ENCODE measurements around the gene DOK6.
A peak's percentile ranks its signal among the peaks of the same experiment; 100 is the strongest.
"Not testable (repeated sequence)": the region's sequence is repeated elsewhere in the genome, so short reads cannot be mapped to it uniquely, and the experiment has no call there.

Gene DOK6

GRCh38 chr18:69878213-69878933, 477.7 kb downstream of the DOK6 start:
- no peak for DNase-seq

GRCh38 chr18:69879051-69879450, 478.4 kb downstream of the DOK6 start:
- DNase-seq, result not testable (repeated sequence)

GRCh38 chr18:69880083-69880482, 479.4 kb downstream of the DOK6 start:
- no peak for DNase-seq

GRCh38 chr18:69882965-69883668, 482.4 kb downstream of the DOK6 start:
- no peak for DNase-seq

GRCh38 chr18:69883781-69884180, 483.1 kb downstream of the DOK6 start:
- no peak for DNase-seq

- DNase-seq, result no peak
Measured at GRCh38 chr18:69885355-69885754, 484.7 kb downstream of the DOK6 start.

GRCh38 chr18:69885841-69886531, 485.3 kb downstream of the DOK6 start:
- DNase-seq, result no peak

GRCh38 chr18:69887256-69887655, 486.6 kb downstream of the DOK6 start:
- DNase-seq, result no peak

GRCh38 chr18:69889009-69889408, 488.3 kb downstream of the DOK6 start:
- DNase-seq, result no peak

- DNase-seq, result no peak
Measured at GRCh38 chr18:69890558-69890957, 489.9 kb downstream of the DOK6 start.

GRCh38 chr18:69894467-69894866, 493.8 kb downstream of the DOK6 start:
- DNase-seq, result no peak

- DNase-seq, result peak; percentile 14
Measured at GRCh38 chr18:69895066-69896047, 494.7 kb downstream of the DOK6 start.

GRCh38 chr18:69897397-69898108, 496.9 kb downstream of the DOK6 start:
- no peak for DNase-seq

- no peak for DNase-seq
Measured at GRCh38 chr18:69898241-69898861, 497.7 kb downstream of the DOK6 start.

All from T-helper 9 cell (primary cell).